Stimulated activated CD4-positive, alpha-beta T cell treated with anti-CD3 and anti-CD28 coated beads, Interleukin-1b, Interleukin-23, amount 100 ng/mL, for 48 hours (primary cell): Measurements from ENCODE around the gene MYBPC2.
"Not testable (repeated sequence)": the region's sequence is repeated elsewhere in the genome, so short reads cannot be mapped to it uniquely, and the experiment has no call there.

Source experiments
- DNase-seq: peaks from one replicate; pipeline ENCODE4 v3.0.0-alpha.2; 2020

Gene MYBPC2

DNA sequence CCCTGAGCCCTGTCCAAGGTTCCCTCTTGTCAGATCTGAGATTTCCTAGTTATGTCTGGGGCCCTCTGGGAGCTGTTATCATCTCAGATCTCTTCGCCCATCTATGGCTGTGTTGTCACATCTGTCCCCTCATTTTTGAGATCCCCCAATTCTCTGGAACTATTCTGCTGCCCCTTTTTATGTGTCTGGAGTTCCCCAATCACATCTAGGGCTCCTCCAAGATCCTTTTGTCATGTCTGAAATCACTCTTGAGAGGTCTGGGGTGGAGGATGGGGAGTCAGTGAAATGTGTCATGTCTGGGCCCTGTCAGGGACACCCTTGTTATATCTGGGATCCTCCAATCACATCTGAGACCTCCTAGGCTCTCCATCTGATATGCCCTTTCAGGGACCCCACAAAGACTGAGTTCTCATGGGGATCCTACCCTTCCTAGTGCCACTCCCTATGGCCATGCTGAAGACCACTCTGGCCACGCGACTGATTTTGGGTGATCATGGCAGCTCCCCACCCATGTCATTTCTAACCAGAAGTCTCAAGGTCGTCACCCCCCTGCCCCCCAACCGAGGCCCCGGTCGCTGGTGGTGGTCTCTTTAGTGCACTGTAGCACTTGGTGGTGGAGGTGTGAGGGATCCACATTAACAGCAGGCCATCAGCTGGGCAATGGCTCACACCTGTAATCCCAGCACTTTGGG lies 3.8 kb upstream of the MYBPC2 start:
- DNase-seq: no peak

DNA sequence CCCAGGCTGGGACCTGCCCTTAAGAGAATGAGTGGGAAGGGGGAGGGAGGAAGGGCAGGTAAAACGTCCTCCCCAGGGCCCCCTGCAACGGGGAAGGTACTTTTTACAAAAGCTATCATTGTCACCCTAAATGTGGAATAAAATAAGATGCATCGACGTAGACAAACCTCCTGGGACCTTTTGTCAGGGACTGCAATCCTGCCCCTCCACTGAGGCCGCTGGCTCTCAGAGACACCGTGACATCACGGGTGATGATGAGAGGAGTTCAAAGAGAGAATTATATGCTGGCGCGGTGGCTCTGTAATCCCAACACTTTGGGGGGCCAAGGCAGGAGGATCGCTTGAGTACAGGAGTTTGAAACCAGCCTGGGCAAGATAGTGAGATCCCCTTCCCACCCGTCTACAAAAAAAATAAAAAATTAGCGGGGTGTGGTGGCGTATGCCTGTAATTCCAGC lies 1.8 kb upstream of the MYBPC2 start:
- DNase-seq: no peak

DNA sequence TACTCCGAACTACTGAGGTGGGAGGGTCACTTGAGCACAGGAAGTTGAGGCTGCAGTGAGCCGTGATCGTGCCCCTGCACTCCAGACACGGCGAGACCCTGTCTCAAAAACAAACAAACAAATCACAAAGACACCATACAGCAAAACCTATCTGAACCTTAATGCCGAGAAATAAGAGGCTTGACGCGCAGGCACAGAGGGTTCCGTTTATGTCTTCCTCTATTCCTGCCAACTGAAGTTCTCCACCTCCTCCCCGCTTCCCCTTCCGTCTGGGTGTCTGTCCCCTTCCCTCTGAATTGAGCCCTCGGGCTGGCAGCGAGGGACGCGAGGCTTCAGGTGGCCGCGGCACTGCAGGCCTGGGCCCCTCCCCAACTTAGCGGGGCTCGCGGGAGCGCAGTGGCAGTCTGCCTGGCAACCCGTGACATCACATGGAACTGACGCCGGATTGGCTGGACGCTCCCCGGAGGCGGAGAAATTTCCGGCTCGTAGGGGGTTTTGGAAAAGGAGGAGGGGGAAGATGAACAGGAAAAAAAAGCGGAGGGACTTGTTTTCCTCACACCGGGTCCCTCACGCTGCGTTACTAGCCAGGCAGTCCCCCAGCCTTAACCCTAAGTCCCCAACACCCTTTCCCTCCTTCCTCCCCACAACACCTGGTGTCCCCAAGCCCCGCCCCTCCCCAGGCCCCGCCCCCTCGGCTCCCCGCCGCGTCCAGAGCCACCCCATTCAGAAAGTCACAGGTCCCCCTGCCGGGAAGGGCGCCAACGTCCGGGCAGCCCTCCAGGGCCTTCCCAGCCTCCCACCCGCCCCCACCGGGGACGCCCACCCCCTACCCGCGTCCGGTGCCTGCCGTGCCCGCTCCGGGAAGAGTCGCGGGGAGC lies 1.1 kb upstream of the MYBPC2 start:
- peak; percentile 84 for DNase-seq

DNA sequence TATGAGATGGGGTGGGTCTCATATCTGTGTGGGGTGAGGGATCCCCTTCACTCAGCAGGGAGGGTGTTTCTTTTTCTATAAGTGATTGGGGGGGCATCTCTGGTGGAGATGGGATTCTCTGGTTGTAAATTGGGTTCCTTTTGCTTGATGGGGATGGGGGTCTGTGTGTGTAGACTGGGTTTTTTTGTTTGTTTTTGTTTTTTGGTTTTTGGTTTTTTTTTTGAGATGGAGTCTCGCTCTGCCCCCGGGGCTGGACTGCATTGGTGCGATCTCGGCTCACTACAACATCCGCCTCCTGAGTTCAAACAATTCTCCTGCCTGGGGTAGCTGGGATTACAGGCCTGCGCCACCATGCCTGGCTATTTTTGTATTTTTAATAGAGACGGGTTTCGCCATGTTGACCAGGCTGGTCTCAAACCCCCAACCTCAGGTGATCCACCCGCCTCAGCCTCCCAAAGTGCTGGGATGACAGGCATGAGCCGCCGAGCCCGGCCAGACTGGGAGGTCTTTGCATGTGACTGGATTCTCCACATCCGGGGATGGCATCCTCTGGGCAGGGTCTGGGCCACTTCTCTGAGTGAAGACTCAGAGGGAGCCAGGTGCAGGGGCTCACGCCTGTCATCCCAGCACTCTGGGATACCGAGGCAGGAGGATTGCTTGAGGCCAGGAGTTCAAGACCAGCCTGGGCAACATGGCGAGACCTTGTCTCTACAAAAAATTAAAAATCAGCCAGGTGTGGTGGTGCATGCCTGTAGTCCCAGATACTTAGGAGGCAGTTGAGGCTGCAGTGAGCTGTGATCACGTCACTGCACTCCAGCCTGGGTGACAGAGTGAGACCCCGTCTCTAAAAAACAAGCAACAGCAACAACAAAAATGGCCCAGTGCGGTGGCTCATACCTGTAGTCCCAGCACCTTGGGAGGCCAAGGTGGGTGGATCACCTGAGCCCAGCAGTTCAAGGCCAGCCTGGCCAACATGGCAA lies 799 bp downstream of the MYBPC2 start:
- DNase-seq: no peak

DNA sequence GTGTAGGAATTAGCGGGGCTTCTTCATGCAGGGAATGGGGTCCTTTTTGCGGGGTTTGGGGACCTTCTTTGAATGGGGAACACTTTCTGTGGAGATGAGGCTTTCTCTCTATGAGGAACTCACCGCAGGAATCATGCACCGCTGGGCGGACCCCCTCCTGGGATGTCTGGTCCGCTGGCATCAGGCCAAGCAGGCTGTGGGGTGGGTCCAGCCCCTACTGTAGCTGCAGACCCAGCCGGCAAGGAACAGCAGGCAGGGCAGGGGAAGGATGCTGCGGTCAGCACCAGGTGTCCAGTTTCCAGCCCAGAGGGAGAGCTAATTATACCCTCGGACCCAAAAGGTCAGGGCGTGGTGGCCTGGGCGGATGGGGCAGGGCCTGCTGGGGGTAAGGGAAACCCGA lies 1.8 kb downstream of the MYBPC2 start:
- DNase-seq: no peak

DNA sequence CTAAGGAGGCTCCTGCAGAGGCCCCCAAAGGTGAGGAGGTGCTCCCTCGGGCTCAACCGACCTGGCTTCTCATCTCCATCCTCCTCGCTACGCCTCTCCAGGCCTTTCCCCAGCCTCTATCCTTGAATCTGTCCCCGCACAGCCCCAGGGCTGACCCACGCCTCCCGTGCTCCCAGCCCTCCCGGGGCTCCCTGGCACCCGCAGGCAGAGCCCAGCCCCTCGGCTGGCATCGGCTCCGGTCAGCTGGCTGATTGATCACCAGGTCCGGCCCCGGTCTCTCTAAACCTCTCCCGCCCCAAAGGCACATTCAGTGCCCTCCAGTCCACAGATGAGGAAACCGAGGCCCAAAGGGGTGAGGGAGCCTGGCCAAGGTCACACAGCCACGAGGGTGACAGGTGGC lies 2.5 kb downstream of the MYBPC2 start:
- DNase-seq: no peak

DNA sequence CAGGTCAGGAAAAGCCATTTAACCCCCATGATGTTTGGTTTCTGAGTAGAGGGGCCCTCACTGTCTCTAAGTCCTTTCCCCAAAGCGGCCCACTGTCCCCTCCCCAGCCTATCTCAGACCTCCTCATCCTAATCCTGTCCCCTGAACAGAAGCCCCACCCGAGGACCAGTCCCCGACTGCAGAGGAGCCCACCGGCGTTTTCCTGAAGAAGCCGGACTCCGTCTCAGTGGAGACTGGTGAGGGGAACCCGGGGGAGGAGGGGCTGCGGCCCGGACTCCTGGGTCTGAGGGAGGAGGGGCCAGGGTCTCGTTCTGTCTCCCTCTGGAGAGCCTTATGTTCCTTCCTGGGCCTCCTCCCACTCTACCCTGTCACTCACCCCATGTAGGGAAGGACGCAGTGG lies 2.9 kb downstream of the MYBPC2 start:
- no peak for DNase-seq

DNA sequence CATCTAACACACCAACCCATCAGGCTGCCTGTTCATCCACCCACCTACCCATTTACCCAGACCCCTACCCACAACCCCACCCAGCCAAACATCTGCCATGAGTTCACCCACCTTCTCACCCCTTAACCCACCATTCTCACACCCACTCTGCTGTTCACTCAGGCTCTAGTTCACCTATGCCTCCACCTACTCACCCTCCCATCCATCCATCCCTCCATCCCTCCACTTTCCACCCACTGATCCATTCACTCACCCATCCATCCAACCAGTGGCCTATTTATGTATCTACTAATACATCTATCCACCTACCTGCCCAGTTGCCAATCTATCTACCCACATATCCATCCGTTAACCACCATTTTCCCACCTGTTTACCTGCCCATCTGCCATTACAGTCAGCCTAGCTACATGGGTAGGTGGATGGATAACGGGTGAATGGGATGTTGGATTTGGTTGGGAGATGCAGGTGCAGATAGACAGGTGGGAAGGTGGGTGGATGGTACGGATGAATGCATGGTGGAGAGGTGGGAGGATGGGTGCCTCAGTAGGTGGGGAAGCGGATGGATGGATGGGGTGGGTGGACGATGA lies 5.3 kb downstream of the MYBPC2 start:
- no peak for DNase-seq

DNA sequence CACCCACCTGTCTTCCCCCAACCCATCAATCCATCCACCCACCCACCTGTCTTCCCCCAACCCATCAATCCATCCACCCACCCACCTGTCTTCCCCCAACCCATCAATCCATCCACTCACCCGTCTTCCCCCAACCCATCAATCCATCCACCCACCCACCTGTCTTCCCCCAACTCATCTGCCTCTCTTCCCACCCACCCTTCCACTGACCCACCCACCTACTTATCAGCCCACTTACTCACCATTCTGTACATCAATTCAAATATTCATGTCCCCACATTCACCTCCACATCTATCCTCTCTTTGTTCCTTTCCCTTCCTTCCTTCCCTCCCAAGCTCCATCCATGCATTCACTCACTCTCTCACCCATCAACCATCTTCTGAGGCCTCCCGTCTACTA lies 6.4 kb downstream of the MYBPC2 start:
- DNase-seq: not testable (repeated sequence)

DNA sequence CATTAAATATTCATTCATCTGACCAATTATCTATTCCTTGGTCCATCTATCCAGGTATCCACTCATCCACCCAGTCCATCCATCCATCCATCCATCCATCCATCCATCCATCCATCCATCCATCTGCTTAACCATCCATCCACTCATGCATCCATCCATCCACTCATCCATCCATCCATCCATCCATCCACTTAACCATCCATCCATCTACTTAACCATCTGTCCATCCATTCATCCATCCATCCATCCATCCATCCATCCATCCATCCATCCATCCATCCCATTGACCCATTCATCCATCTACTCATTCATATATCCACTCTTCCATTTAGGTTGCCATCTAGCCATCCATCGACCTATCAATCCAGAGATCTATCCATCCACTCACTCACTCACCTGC lies 11.4 kb downstream of the MYBPC2 start:
- no peak for DNase-seq

DNA sequence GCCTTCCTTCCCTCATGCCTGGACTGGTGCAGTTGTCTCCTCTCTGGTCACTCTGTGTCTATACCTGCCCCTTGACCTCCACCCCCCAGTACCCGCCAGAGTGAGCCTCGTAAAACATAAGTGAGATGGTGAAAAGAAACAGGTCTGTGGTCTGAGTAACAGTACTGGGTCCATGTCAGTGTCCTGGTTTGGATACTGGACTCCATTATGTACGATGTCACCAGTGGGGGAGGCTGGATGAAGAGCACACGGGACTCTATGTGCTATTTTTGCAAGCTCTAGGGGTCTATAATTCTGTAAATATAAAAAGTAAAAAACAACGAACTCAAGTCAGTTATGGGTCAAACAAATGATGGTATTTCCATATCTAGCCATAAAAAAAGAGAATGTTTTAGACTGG lies 14.4 kb downstream of the MYBPC2 start:
- DNase-seq: no peak

DNA sequence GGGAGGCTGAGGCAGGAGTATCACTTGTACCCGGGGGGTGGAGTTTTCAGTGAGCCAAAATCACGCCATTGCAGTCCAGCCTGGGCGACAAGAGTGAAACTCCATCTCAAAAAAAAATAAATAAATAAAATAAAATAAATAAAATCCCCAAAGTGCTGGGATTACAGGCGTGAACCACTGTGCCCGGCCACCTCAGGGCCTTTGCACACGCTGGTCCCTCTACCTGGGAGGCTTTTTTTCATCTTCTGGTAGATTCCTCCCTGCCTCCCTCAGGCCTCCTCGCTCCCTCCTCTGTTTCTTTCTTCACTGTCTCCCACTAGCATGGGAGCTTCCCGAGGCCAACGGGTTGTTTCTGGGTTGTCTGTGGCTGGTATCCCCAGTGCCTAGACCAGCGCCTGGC lies 15.1 kb downstream of the MYBPC2 start:
- no peak for DNase-seq

DNA sequence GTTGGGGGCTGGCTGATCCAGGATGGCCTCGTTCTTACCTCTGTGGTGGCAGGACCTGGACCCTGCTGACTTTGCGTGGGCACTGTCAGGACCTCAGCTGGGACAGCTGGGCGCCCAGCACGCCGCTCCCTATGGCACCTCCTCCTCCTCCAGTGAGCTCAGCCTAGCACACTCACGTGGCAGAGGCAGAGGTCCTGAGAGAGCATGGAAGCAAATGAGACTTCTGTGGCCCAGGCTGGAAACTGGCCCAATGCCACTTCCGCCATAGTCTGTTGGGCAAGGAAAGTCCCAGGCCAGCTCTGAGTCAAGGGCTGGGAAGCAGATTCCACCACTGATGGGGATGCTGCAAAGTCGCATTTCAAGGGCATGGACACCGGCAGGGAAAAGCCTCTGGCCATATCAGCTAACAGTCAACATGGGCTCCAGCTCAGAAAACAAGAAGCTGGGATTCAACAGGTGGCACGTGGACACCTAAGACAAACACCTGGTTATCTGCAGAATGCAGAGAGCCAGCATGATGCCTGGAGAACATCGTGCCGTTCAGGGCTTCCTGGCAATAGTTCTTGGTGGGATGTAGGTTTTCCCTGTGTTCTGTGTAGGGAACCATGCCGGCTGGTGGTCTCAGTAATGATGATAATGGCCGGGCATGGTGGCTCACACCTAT lies 16.7 kb downstream of the MYBPC2 start:
- DNase-seq: no peak

DNA sequence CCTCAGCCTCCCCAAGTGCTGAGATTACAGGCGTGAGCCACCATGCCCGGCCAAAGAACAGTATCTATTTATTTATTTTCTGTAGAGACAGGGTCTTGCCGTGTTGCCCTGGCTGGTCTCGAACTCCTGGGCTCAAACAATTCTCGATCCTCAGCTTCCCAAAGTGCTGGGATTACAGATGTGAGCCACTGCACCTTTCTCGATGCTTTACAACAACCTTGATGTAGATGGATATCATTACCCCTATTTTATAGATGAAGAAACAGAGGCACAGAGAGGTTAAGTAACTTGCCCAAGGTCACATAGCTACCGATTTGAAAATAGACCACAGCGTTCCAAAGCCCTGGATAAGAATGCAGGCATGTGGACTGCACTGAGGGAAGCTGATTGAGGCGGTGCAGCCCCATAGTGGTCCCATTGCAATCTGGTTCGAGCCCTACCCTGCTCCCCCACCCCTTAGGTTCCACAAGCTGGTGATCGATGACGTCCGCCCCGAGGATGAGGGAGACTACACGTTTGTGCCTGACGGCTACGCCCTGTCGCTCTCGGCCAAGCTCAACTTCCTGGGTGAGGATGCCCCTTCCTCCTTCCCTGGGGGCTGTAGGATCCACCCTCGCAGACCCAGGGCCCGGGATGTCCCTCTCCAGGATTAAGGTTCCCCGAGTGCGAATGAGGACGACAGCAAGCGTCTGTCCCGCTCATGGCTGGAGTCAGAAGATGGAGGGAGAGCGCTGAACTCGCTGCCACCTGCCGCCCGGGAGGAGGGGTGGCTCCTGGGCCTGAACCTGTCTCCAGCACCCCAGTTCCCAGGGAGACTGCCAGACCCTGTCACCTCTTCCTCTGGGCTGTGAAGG lies 17.9 kb downstream of the MYBPC2 start:
- no peak for DNase-seq

DNA sequence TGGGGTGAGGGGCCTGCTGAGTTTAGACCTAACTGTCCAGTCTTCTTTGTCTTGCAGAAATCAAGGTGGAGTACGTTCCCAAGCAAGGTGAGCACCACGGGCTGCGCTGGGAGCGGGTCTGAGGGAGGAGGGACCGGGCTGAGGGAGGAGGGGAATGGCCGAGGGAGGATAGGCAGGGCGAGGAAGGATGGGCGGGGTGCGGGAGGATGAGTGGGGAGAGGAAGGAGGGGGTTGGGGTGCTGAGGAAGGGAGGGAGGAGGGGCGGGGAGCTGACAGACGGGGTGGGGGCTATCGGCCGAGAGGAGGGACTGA lies 18.5 kb downstream of the MYBPC2 start:
- no peak for DNase-seq

DNA sequence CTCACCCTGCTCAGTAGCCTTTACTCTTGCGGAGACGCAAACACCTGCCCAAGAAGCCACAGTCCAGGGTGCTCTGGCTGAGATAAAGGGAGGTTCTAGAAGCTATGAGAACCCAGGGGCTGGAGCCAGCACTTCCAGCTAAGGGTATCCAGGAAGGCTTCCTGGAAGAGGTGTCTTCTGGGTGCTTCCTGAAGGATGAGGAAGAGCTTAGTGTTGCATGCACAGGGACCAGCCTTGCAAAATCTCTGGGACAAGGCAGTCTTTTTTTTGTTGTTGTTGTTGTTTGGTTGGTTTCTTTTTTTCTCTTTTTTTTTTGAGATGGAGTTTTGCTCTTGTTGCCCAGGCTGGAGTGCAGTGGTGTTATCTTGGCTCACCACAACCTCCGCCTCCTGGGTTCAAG lies 20.6 kb downstream of the MYBPC2 start:
- no peak for DNase-seq

DNA sequence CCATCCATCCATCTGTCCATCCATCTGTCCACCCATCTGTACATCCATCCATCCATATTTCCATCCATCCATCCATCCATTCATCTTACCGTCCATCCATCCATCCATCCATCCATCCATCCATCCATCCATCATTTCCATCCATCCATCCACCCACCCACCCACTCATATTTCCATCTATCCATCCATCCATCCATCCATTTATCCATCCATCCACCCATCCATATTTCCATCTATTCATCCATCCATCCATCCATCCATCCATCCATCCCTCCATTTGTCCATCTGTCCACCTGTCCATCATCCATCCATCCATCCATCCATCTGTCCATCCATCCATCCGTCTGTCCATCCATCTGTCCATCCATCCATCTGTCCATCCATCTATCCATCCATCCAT lies 23.3 kb downstream of the MYBPC2 start:
- DNase-seq: no peak

DNA sequence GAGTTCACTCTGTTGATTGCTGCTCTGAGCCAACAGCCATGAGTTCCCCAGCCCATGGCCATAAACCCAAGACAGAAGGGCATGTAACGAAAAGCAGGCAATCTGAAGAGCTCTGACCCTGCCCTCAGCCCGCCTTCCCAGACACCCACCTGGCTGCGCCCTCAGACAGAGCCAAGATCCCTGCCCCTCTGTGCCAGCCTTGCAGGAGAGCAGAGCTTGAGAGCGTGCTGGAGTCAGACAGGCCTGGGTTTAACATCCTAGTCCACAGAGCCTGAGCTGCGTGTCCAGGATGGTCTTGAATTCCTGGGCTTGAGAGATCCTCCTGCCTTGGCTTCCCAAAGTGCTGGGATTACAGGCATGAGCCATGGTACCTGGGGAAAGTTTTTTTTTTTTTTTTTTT lies 24.6 kb downstream of the MYBPC2 start:
- DNase-seq: no peak

DNA sequence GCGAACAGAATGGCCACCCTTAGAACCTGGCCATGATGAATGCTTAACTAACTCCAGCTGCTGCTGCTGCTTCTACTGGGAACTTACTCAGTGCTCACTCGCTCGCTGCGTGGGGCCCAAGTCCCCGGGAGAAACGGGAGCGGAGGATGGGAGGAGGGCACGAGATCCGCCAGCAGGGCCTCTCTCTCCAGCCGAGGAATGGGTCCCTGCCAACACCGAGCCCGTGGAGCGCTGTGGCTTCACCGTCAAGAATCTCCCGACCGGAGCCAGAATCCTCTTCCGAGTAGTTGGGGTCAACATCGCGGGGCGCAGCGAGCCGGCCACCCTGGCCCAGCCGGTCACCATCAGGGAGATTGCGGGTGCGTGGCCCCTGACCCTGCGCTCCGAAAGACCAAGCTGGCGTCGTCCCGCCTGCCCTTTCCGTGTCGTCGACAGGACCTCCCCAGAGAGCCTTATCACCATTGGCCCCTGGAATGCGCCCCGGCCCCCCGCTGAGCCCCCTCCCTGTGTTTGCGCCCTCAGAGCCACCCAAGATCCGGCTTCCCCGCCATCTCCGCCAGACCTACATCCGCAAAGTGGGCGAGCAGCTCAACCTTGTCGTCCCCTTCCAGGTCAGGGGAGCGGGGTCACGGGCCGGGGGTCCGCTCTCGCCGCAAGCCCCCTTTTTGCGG lies 25.8 kb downstream of the MYBPC2 start:
- no peak for DNase-seq

DNA sequence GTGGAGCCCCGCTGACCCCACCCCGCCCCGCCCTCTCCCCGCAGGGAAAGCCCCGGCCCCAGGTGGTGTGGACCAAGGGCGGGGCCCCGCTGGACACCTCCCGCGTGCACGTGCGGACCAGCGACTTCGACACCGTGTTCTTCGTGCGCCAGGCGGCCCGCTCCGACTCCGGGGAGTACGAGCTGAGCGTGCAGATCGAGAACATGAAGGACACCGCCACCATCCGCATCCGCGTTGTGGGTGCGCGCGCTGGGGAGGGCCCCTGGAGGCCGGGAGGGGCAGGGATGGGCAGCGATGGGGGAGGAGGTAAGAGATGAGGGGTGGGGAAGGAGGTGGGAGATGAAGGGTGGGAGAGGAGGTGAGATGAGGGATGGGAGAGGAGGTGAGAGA lies 26.4 kb downstream of the MYBPC2 start:
- DNase-seq: no peak

DNA sequence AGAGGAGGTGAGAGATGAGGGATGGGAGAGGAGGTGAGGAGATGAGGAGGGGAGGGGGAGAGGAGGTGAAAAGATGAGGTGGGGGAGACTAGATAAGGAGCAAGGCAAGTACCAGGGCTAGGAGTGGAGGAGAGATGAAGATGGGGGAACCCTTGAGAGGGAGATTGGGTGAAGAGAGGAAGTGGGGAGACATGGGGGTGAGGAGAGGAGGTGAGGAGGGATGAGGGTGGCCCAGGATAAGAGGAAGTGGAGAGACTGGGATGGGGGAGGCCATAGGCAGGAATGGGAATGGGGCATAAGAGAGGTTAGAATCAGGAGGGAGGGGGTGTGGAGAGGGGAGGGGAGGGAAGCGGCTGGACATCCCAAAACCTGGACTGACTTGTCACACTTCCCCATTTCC lies 26.9 kb downstream of the MYBPC2 start:
- no peak for DNase-seq
